PC-3 (cell line): ENCODE measurements around the gene SRGAP2.
"Not testable (repeated sequence)": the region's sequence is repeated elsewhere in the genome, so short reads cannot be mapped to it uniquely, and the experiment has no call there.

Experiments
- CTCF ChIP-seq: fragments of 300-600 bp; sonication (generic); conservative IDR thresholded peaks from 2 replicates; pipeline ENCODE4 v1.5.1; 2017; ENCODE audit warnings: antibody characterized with exemption, low read depth, mild to moderate bottlenecking, low read length
- EZH2 ChIP-seq: fragments of 300-600 bp; sonication (generic); IDR thresholded peaks from one replicate; pipeline ENCODE4 v1.6.1; 2017; ENCODE audit warnings: antibody characterized with exemption, mild to moderate bottlenecking, low read length; ENCODE audit not compliant: unreplicated experiment

GRCh38 chr1:206215600-206216392, 12.5 kb downstream of the SRGAP2 start:
- not testable (repeated sequence) for TF ChIP-seq CTCF, EZH2
